Stomach smooth muscle (tissue), 2 donors: ENCODE measurements around the gene MAPK8.

Experiments
- H3K27ac ChIP-seq: one replicate; pipeline ENCODE4 v1.7.0; 2013; ENCODE audit warnings: mild to moderate bottlenecking, low read length, inconsistent platforms
- H3K27me3 ChIP-seq, 2 donors: one replicate each; pipeline ENCODE4 v1.7.0; 2013; ENCODE audit warnings: low read length in 2 of 2; ENCODE audit not compliant: insufficient read depth in 2 of 2, control insufficient read depth in 1 of 2
- H3K36me3 ChIP-seq, 2 donors: one replicate each; pipeline ENCODE4 v1.7.0; 2013; ENCODE audit warnings: low read length in 2 of 2; ENCODE audit not compliant: control insufficient read depth in 2 of 2, insufficient read depth in 2 of 2
- H3K4me1 ChIP-seq: one replicate; pipeline ENCODE4 v1.7.0; 2013; ENCODE audit warnings: low read length; ENCODE audit not compliant: control insufficient read depth, insufficient read depth
- H3K4me3 ChIP-seq, 2 donors: one replicate each; pipeline ENCODE4 v1.7.0; 2013; ENCODE audit warnings: low read length in 2 of 2
- H3K9ac ChIP-seq, 2 donors: one replicate each; pipeline ENCODE4 v1.7.0; 2013; ENCODE audit warnings: low read length in 2 of 2, mild to moderate bottlenecking in 1 of 2
- H3K9me3 ChIP-seq, 2 donors: one replicate each; pipeline ENCODE4 v1.7.0; 2013; ENCODE audit warnings: low read length in 2 of 2; ENCODE audit not compliant: control insufficient read depth in 2 of 2
- donor health status: healthy.
- donor health status: Pancreatic carcinoma.

The MAPK8 gene

GRCh38 chr10:48358162-48358561 lies 51.7 kb downstream of the MAPK8 start:
- Histone ChIP-seq H3K9ac (no peak overlapping the region), H3K27me3 (no peaks in the 10 kb centered on the region), H3K9me3 (no peaks in the 10 kb centered on the region), H3K27ac (no peak overlapping the region), H3K36me3 (no peaks in the 10 kb centered on the region), H3K4me3 (no peak overlapping the region), H3K4me1 (no peaks in the 10 kb centered on the region)

DNA sequence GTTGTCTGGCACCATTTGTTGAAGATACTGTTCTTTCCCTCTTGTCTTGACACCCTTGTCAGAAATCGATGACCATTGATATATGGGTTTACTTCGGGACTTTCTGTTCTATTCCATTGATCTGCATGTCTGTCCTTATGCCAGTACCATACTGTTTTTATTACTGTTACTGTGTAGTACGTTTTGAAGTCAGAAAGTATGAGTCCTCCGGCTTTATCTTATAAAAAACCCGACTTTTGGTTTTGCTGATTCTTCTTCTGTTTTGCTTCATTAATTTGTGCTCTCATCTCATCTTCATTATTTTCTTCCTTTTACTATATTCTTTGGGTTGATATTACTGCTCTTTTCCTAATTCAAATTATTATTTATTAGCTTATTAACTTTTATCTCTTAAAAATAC lies 52.4 kb downstream of the MAPK8 start:
- Histone ChIP-seq H3K4me3 (no peak overlapping the region), H3K9ac (no peak overlapping the region), H3K9me3 (no peaks in the 10 kb centered on the region), H3K36me3 (no peaks in the 10 kb centered on the region), H3K4me1 (no peaks in the 10 kb centered on the region), H3K27ac (no peak overlapping the region), H3K27me3 (no peaks in the 10 kb centered on the region)

DNA sequence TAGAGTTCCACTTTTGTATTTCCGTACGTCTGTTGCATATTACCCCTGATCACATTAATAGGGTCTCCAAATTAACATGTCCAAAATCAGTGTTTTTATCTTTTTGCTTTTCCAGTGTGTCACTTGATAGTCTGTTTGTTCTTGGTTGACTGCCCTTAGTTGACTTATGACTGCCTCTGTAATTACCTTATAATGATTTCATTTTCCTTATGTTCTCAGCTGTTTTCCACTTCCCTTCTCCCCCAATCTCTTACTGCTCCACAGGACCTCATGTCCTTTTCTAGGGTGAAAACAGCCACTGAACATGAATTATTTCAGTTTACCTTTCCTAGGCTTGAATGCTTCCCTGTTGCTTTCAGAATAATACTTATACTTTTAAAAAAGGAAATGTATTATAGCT lies 54.7 kb downstream of the MAPK8 start:
- no peak overlapping the region for H3K27ac ChIP-seq
- no peak overlapping the region for H3K4me3 ChIP-seq
- no peaks in the 10 kb centered on the region for H3K9me3 ChIP-seq
- H3K36me3 ChIP-seq: no peaks in the 10 kb centered on the region
- H3K27me3 ChIP-seq: no peaks in the 10 kb centered on the region
- H3K9ac ChIP-seq: no peak overlapping the region
- no peaks in the 10 kb centered on the region for H3K4me1 ChIP-seq

DNA sequence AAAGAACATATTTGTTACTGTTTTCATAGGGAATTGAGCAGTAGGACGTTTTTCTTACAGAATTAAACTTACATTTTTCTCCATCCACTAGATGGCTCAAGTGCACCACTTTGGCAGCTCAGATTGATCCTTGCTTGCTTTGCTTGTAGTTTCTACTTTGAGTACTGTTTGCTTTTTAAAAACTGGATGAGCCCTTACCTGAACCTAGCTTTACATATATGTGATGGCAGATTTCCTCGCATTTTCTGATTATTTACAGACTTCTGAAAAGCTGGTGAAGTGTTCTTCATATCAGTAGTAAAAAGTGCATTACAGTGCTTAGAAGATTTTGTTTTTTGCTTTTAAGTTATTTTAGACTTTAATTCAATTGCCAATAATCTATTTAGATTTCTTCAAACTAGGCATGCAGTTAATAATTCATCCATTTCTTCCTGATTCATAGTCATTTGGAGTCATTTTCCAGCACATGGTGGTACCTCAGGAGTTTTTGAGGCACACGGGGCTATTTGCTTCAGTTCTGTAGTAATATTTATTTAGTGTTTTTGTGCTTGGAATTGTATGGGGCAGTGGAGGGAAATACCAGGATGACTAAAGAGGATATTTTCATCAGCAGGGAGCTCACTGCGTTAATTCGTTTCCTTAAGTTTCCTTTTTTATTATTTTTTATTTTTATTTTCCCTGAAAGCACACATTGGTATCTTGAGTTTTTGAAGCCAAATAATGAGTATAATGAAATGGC lies 57.3 kb downstream of the MAPK8 start:
- Histone ChIP-seq H3K27ac (no peak overlapping the region), H3K4me1 (no peaks in the 10 kb centered on the region), H3K9ac (no peak overlapping the region)

GRCh38 chr10:48364659-48365405 lies 58.4 kb downstream of the MAPK8 start:
- H3K36me3 ChIP-seq: no peaks in the 10 kb centered on the region
- no peaks in the 10 kb centered on the region for H3K9me3 ChIP-seq
- H3K27me3 ChIP-seq: no peaks in the 10 kb centered on the region
- no peak overlapping the region for H3K9ac ChIP-seq
- no peak overlapping the region for H3K4me3 ChIP-seq
- H3K4me1 ChIP-seq: no peaks in the 10 kb centered on the region
- no peak overlapping the region for H3K27ac ChIP-seq

More for the DNA sequence above, 57.3 kb downstream of the MAPK8 start:
- no peaks in the 10 kb centered on the region for H3K9me3 ChIP-seq
- H3K36me3 ChIP-seq: no peaks in the 10 kb centered on the region
- no peak overlapping the region for H3K4me3 ChIP-seq
- H3K27me3 ChIP-seq: no peaks in the 10 kb centered on the region

DNA sequence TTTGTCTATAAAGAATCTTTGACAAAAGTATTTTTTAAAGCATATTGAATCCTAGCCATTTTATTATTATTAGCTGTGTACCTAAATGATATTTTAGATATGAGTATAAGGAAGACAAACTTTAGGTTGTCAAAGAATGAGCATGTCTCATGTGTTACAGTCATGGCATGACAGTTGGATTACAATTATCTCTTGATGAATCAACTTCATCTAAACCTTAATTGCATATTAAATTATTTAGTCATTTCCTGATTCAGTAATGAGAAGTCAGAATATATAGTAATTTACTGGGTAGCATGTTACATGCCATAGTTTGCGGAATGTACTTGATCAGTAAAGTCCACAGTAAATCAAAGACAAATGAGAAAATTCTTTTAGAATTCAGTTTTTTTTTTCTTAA lies 59.2 kb downstream of the MAPK8 start:
- no peak overlapping the region for H3K27ac ChIP-seq
- no peaks in the 10 kb centered on the region for H3K4me1 ChIP-seq
- H3K9ac ChIP-seq: no peak overlapping the region
- H3K9me3 ChIP-seq: no peaks in the 10 kb centered on the region
- no peaks in the 10 kb centered on the region for H3K36me3 ChIP-seq
- no peak overlapping the region for H3K4me3 ChIP-seq
- H3K27me3 ChIP-seq: no peaks in the 10 kb centered on the region

DNA sequence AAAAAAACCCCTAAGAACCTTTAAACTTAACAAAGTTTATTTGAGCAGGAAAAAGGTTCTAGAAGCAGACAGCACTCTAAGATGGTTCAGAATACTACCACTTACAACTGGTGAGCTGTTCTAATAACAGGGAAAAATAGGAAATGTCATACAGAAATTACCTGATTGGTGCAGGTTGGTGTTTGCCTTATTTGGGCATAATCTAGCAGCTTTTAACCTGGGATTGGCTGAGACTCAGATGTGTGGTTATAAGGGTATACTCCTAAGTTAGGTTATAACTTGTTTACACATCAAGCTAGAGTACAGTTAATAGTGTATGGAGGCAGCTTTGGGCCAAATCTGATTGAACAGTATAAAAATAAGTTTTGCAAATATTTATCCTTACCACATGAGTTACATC lies 59.8 kb downstream of the MAPK8 start:
- no peaks in the 10 kb centered on the region for H3K9me3 ChIP-seq
- H3K36me3 ChIP-seq: no peaks in the 10 kb centered on the region
- no peak overlapping the region for H3K9ac ChIP-seq
- no peaks in the 10 kb centered on the region for H3K4me1 ChIP-seq
- no peak overlapping the region for H3K27ac ChIP-seq
- no peak overlapping the region for H3K4me3 ChIP-seq
- H3K27me3 ChIP-seq: no peaks in the 10 kb centered on the region

- Histone ChIP-seq H3K27ac (no peak overlapping the region), H3K9ac (no peak overlapping the region), H3K4me3 (no peak overlapping the region), H3K9me3 (no peaks in the 10 kb centered on the region), H3K27me3 (no peaks in the 10 kb centered on the region), H3K36me3 (no peaks in the 10 kb centered on the region), H3K4me1 (no peaks in the 10 kb centered on the region)
Observed at GRCh38 chr10:48369501-48369900, 63.0 kb downstream of the MAPK8 start.

DNA sequence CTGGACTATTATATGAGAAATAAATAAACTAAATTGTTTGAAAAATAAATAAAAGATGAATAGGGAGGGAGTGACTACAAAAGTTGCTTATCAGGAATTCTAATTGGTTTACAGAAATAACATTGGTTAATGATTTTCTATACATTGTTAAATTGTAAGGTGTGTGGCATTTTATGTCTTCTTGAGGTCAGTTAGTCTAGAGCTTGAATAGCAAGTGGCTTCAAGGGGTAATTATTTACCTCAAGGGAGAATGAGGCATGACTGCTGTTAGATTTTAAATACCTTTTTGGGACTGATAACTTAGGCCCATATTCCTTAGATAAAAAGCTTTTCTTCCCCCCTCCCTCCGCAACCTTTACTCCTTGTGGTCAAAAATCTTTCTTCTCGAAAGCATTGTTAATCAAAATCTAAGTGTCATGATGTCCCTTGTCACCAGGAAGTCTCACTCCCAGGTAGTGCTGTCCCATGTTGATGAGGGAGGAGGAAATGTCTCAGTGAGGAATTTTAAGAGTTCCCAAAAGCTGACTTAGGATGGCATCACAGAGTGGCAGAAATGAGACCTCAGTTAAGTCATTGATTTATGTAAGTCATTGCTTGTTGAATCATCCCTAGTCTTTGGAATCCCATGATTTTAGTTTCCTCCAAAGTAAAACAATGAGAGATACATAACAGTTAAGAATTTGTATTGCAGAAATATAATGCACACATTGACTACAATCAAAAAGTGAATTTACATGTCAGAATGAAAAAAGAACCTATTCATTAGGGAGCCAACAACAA lies 71.5 kb downstream of the MAPK8 start:
- Histone ChIP-seq H3K27ac (no peak overlapping the region), H3K36me3 (no peaks in the 10 kb centered on the region), H3K9ac (no peak overlapping the region), H3K9me3 (peaks cover 3 to 5% of the 10 kb centered on the region in 2 donors), H3K4me1 (no peaks in the 10 kb centered on the region), H3K27me3 (no peaks in the 10 kb centered on the region), H3K4me3 (no peak overlapping the region)

DNA sequence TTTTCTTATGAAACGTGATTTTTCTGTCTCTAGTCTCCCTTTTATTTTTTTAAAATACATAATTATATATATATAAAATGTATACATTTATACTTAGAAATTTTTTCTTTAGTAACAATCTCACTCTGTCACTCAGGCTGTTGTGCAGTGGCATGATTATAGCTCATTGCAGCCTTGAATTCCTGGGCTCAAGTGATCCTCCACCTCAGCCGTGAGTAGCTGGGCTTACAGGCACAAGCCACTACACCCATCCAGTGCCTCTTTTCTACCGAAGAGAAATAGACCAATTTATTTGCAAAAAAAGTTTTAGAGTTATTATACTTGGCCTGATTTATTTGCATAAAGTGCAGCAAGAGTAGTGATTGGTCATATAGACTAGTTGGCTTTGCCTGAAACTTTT lies 72.2 kb downstream of the MAPK8 start:
- H3K4me3 ChIP-seq: no peak overlapping the region
- H3K9ac ChIP-seq: no peak overlapping the region
- no peaks in the 10 kb centered on the region for H3K27me3 ChIP-seq
- no peaks in the 10 kb centered on the region for H3K4me1 ChIP-seq
- no peaks in the 10 kb centered on the region for H3K36me3 ChIP-seq
- no peak overlapping the region for H3K27ac ChIP-seq
- peaks cover 3 to 5% of the 10 kb centered on the region in 2 donors for H3K9me3 ChIP-seq
